Measurements from ENCODE around the gene SAPCD2.
"Not testable (repeated sequence)": the region's sequence is repeated elsewhere in the genome, so short reads cannot be mapped to it uniquely, and the experiment has no call there.

SAPCD2 gene

GRCh38 chr9:137070201-137070905 lies at the start of gene SAPCD2:
SAPCD2 (minus strand) TSS chr9:137070557; CDS start chr9:137070460, 97 bp downstream.
- DNase-seq: peak; percentile 90

- DNase-seq: not testable (repeated sequence)
These were observed 47.8 kb upstream of the SAPCD2 start for GRCh38 chr9:137118092-137118603.

- no peak for DNase-seq
These were observed 46.9 kb upstream of the SAPCD2 start for GRCh38 chr9:137117269-137117731.

GRCh38 chr9:137116728-137117127 lies 46.4 kb upstream of the SAPCD2 start:
- DNase-seq: no peak

- DNase-seq: no peak
These were observed 45.7 kb upstream of the SAPCD2 start for GRCh38 chr9:137116027-137116507.

GRCh38 chr9:137115394-137116026 lies 45.2 kb upstream of the SAPCD2 start:
- DNase-seq: no peak

- DNase-seq: peak; percentile 56
These were observed 44.4 kb upstream of the SAPCD2 start, which contains the start of gene DPP7 for GRCh38 chr9:137114613-137115393. DPP7 (minus strand) TSS chr9:137114733; CDS start chr9:137114713, 20 bp downstream.

- no peak for DNase-seq
These were observed 43.9 kb upstream of the SAPCD2 start for GRCh38 chr9:137114220-137114612.

GRCh38 chr9:137113385-137114159 lies 43.2 kb upstream of the SAPCD2 start:
- DNase-seq: no peak

- no peak for DNase-seq
These were observed 42.4 kb upstream of the SAPCD2 start for GRCh38 chr9:137112564-137113384.

GRCh38 chr9:137111788-137112563 lies 41.6 kb upstream of the SAPCD2 start:
- DNase-seq: no peak

GRCh38 chr9:137110911-137111787 lies 40.8 kb upstream of the SAPCD2 start:
- DNase-seq: no peak

- DNase-seq: no peak
These were observed 40.0 kb upstream of the SAPCD2 start for GRCh38 chr9:137110147-137110910.

- DNase-seq: no peak
These were observed 39.1 kb upstream of the SAPCD2 start for GRCh38 chr9:137109250-137110146.

GRCh38 chr9:137108608-137109249 lies 38.4 kb upstream of the SAPCD2 start:
- DNase-seq: no peak

- no peak for DNase-seq
These were observed 37.6 kb upstream of the SAPCD2 start for GRCh38 chr9:137107982-137108381.

GRCh38 chr9:137107312-137107921 lies 37.1 kb upstream of the SAPCD2 start:
- no peak for DNase-seq
